ENCODE measurements around the gene TSPEAR. TPM values are rescaled to one million over a fixed set of nuclear protein-coding genes. Genes with fewer than 3 reads are reported as not detected.
"Not testable (repeated sequence)": the region's sequence is repeated elsewhere in the genome, so short reads cannot be mapped to it uniquely, and the experiment has no call there.

TSPEAR gene
- polyA plus RNA-seq, 1 of the 3 experiments (the other 2 are of a cell fraction) = 0.08 TPM

GRCh38 chr21:44600118-44600978, 111.0 kb downstream of the TSPEAR start, which contains the start of gene KRTAP10-7:
Gene KRTAP10-7 (plus strand): TSS chr21:44600597. CDS start chr21:44600622, 25 bp downstream.
- H3K27ac ChIP-seq (ENCODE audit: low read depth in 2 of 2, low read length in 1 of 2); H2AFZ ChIP-seq (ENCODE audit: low read depth); H3K9me3 ChIP-seq; H3F3A ChIP-seq (replicated peaks; ENCODE audit: insufficient read depth); H3K36me3 ChIP-seq (replicated peaks in 1 of 2; ENCODE audit: control insufficient read depth in 1 of 2, insufficient read depth in 2 of 2, low read length in 1 of 2); H3K4me2 ChIP-seq; H3K9me2 ChIP-seq; H3K4me1 ChIP-seq (ENCODE audit: control insufficient read depth in 1 of 2, insufficient read depth in 2 of 2, low read depth in 1 of 2, low read length in 1 of 2); H4K20me1 ChIP-seq (ENCODE audit: insufficient read depth); DNase-seq; H3K4me3 ChIP-seq (ENCODE audit: low read depth in 2 of 2, low read length in 1 of 2); H3K9ac ChIP-seq; CTCF ChIA-PET; POLR2A ChIA-PET; H3K79me2 ChIP-seq (ENCODE audit: insufficient read depth): not testable (repeated sequence)
- WGBS (ENCODE audit: low lambda C conversion rate) = 31% methylated on average over 18 of the region's 23 CpGs
- peaks cover 10% of the 10 kb centered on the region; the same call in 1 of the 2 replicates for H3K27me3 ChIP-seq (ENCODE audit: insufficient read depth)

GRCh38 chr21:44599264-44600029, 111.9 kb downstream of the TSPEAR start:
- TF ChIP-seq GABPA (IDR thresholded peaks at IDR 0.05; ENCODE audit: low read depth) (no peak), TEAD4 (IDR thresholded peaks at IDR 0.05; ENCODE audit: borderline replicate concordance, insufficient read depth) (no peak), USF1 (IDR thresholded peaks at IDR 0.05; ENCODE audit: borderline replicate concordance, low read depth) (no peak)
- POLR2A ChIA-PET = no interaction called here
- 61% methylated on average over 5 of the region's 8 CpGs for WGBS (ENCODE audit: low lambda C conversion rate)

GRCh38 chr21:44598061-44598460, 113.3 kb downstream of the TSPEAR start:
- H3K27ac ChIP-seq (ENCODE audit: low read depth in 2 of 2, low read length in 1 of 2) = no peak overlapping the region
- peaks cover 0 to 2% of the 10 kb centered on the region in 2 experiments; a peak in 1 of 4 replicates for H3K4me1 ChIP-seq (ENCODE audit: control insufficient read depth in 1 of 2, insufficient read depth in 2 of 2, low read depth in 1 of 2, low read length in 1 of 2)
- ChIA-PET CTCF (no interaction called here), POLR2A (no interaction called here)
- no peak for DNase-seq
- peaks cover 19% of the 10 kb centered on the region for H3K27me3 ChIP-seq (ENCODE audit: insufficient read depth)
- 57% methylated on average over 11 of the region's 11 CpGs for WGBS (ENCODE audit: low lambda C conversion rate)
- H3K4me3 ChIP-seq (ENCODE audit: low read depth in 2 of 2, low read length in 1 of 2) = no peak overlapping the region
- no peaks in the 10 kb centered on the region for H3K9me3 ChIP-seq
- H3K9me2 ChIP-seq = no peaks in the 10 kb centered on the region
- H3F3A ChIP-seq (replicated peaks; ENCODE audit: insufficient read depth) = no peaks in the 10 kb centered on the region
- no peaks in the 10 kb centered on the region for H3K36me3 ChIP-seq (replicated peaks in 1 of 2; ENCODE audit: control insufficient read depth in 1 of 2, insufficient read depth in 2 of 2, low read length in 1 of 2)
- no peak overlapping the region for H3K4me2 ChIP-seq
- H3K79me2 ChIP-seq (ENCODE audit: insufficient read depth) = no peaks in the 10 kb centered on the region
- H4K20me1 ChIP-seq (ENCODE audit: insufficient read depth) = no peaks in the 10 kb centered on the region
- no peak overlapping the region for H3K9ac ChIP-seq
- peak overlapping the region; percentile 30; the same call in 1 of the 2 replicates for H2AFZ ChIP-seq (ENCODE audit: low read depth)
- TF ChIP-seq PBX3 (IDR thresholded peaks at IDR 0.05) = no peak
- no peak for TF ChIP-seq TAF1 (IDR thresholded peaks at IDR 0.05; ENCODE audit: borderline replicate concordance, low read depth, low read length)
- no peak for TF ChIP-seq NRF1 (IDR thresholded peaks at IDR 0.05; ENCODE audit: low read depth, low read length)
- TF ChIP-seq FOXJ3 (CRISPR knock-in tag; IDR thresholded peaks at IDR 0.05) = no peak
- TF ChIP-seq EZH2phosphoT487 (IDR thresholded peaks at IDR 0.05; ENCODE audit: borderline replicate concordance, low read depth) = no peak
- no peak for TF ChIP-seq EP300 (IDR thresholded peaks at IDR 0.05; ENCODE audit: borderline replicate concordance in 1 of 2, low read depth in 1 of 2, low read length in 1 of 2)
- TF ChIP-seq ELF1 (IDR thresholded peaks at IDR 0.05) = no peak
- no peak for TF ChIP-seq RXRA (IDR thresholded peaks at IDR 0.05; ENCODE audit: borderline replicate concordance, low read depth)
- TF ChIP-seq ZBTB33 (IDR thresholded peaks at IDR 0.05; ENCODE audit: borderline replicate concordance, low read depth) = no peak
- no peak for TF ChIP-seq TCF12 (IDR thresholded peaks at IDR 0.05)
- TF ChIP-seq YY1 (IDR thresholded peaks at IDR 0.05; ENCODE audit: low read depth) = no peak
- TF ChIP-seq USF2 (IDR thresholded peaks at IDR 0.05; ENCODE audit: borderline replicate concordance, low read depth, low read length) = no peak

More at GRCh38 chr21:44599264-44600029, 111.9 kb downstream of the TSPEAR start:
- H3K4me2 ChIP-seq = no peak overlapping the region
- no peaks in the 10 kb centered on the region for H3K9me2 ChIP-seq
- no peak overlapping the region for H3K4me3 ChIP-seq (ENCODE audit: low read depth in 2 of 2, low read length in 1 of 2)
- no peaks in the 10 kb centered on the region for H3F3A ChIP-seq (replicated peaks; ENCODE audit: insufficient read depth)
- no peaks in the 10 kb centered on the region for H3K9me3 ChIP-seq
- no peak overlapping the region for H3K9ac ChIP-seq
- CTCF ChIA-PET = no interaction called here
- H2AFZ ChIP-seq (ENCODE audit: low read depth) = no peak overlapping the region
- no peaks in the 10 kb centered on the region for H4K20me1 ChIP-seq (ENCODE audit: insufficient read depth)
- no peaks in the 10 kb centered on the region for H3K79me2 ChIP-seq (ENCODE audit: insufficient read depth)
- no peak overlapping the region for H3K27ac ChIP-seq (ENCODE audit: low read depth in 2 of 2, low read length in 1 of 2)
- H3K27me3 ChIP-seq (ENCODE audit: insufficient read depth) = peaks cover 12% of the 10 kb centered on the region; the same call in 1 of the 2 replicates
- H3K36me3 ChIP-seq (replicated peaks in 1 of 2; ENCODE audit: control insufficient read depth in 1 of 2, insufficient read depth in 2 of 2, low read length in 1 of 2) = no peaks in the 10 kb centered on the region
- no peak for DNase-seq
- H3K4me1 ChIP-seq (ENCODE audit: control insufficient read depth in 1 of 2, insufficient read depth in 2 of 2, low read depth in 1 of 2, low read length in 1 of 2) = no peaks in the 10 kb centered on the region; a peak in 1 of 4 replicates

Measured in SK-N-SH (cell line).